Measurements from ENCODE around the gene SIVA1. TPM values are rescaled to one million over a fixed set of nuclear protein-coding genes. Genes with fewer than 3 reads are reported as not detected.

SIVA1 gene
- total RNA-seq, 1 experiment from 2014 or later = 128 TPM

GRCh38 chr14:104785708-104786080, 32.7 kb downstream of the SIVA1 start (continued):
- TF ChIP-seq CTCF (IDR thresholded peaks at IDR 0.05) (no peak), ZNF138 (CRISPR knock-in tag; conservative IDR thresholded peaks at IDR 0.05) (no peak), FOXK1 (CRISPR knock-in tag; IDR thresholded peaks at IDR 0.05) (no peak), TP53 (CRISPR knock-in tag; IDR thresholded peaks at IDR 0.05) (no peak)

- TF ChIP-seq IRF2 (CRISPR knock-in tag; IDR thresholded peaks at IDR 0.05; ENCODE audit: borderline replicate concordance, low read depth) (no peak), CTCF (IDR thresholded peaks at IDR 0.05) (no peak), ZNF423 (CRISPR knock-in tag; IDR thresholded peaks at IDR 0.05) (no peak), ELF4 (CRISPR knock-in tag; IDR thresholded peaks at IDR 0.05; ENCODE audit: low read depth) (no peak), SP1 (CRISPR knock-in tag; conservative IDR thresholded peaks at IDR 0.05) (no peak)
- TF ChIP-seq, protein P1, sequence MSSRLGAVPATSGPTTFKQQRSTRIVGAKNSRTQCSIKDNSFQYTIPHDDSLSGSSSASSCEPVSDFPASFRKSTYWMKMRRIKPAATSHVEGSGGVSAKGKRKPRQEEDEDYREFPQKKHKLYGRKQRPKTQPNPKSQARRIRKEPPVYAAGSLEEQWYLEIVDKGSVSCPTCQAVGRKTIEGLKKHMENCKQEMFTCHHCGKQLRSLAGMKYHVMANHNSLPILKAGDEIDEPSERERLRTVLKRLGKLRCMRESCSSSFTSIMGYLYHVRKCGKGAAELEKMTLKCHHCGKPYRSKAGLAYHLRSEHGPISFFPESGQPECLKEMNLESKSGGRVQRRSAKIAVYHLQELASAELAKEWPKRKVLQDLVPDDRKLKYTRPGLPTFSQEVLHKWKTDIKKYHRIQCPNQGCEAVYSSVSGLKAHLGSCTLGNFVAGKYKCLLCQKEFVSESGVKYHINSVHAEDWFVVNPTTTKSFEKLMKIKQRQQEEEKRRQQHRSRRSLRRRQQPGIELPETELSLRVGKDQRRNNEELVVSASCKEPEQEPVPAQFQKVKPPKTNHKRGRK (CRISPR knock-in tag; IDR thresholded peaks at IDR 0.05; ENCODE audit: borderline replicate concordance) = no peak
- TF ChIP-seq, protein P2, sequence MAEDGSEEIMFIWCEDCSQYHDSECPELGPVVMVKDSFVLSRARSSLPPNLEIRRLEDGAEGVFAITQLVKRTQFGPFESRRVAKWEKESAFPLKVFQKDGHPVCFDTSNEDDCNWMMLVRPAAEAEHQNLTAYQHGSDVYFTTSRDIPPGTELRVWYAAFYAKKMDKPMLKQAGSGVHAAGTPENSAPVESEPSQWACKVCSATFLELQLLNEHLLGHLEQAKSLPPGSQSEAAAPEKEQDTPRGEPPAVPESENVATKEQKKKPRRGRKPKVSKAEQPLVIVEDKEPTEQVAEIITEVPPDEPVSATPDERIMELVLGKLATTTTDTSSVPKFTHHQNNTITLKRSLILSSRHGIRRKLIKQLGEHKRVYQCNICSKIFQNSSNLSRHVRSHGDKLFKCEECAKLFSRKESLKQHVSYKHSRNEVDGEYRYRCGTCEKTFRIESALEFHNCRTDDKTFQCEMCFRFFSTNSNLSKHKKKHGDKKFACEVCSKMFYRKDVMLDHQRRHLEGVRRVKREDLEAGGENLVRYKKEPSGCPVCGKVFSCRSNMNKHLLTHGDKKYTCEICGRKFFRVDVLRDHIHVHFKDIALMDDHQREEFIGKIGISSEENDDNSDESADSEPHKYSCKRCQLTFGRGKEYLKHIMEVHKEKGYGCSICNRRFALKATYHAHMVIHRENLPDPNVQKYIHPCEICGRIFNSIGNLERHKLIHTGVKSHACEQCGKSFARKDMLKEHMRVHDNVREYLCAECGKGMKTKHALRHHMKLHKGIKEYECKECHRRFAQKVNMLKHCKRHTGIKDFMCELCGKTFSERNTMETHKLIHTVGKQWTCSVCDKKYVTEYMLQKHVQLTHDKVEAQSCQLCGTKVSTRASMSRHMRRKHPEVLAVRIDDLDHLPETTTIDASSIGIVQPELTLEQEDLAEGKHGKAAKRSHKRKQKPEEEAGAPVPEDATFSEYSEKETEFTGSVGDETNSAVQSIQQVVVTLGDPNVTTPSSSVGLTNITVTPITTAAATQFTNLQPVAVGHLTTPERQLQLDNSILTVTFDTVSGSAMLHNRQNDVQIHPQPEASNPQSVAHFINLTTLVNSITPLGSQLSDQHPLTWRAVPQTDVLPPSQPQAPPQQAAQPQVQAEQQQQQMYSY (CRISPR knock-in tag; IDR thresholded peaks at IDR 0.05) = no peak
- no peaks in the 10 kb centered on the region for H3K27me3 Mint-ChIP-seq (ENCODE audit: low read depth)
- no peaks in the 10 kb centered on the region for H3K36me3 Mint-ChIP-seq
- no peaks in the 10 kb centered on the region for H3K9me3 Mint-ChIP-seq
- no peaks in the 10 kb centered on the region for H3K4me1 Mint-ChIP-seq
- ChIA-PET CTCF (no interaction called here), POLR2A (no interaction called here)
- H3K27ac Mint-ChIP-seq = no peak overlapping the region
- DNase-seq (ENCODE audit: low spot score) (no peak), ATAC-seq (no peak)
- no peak overlapping the region for H3K4me3 Mint-ChIP-seq
Measured at GRCh38 chr14:104786091-104786586, 33.2 kb downstream of the SIVA1 start.

- ATAC-seq (no peak), DNase-seq (ENCODE audit: low spot score) (no peak)
- POLR2A ChIA-PET = no interaction called here
- Mint-ChIP-seq H3K27ac (no peak overlapping the region), H3K9me3 (no peaks in the 10 kb centered on the region), H3K27me3 (ENCODE audit: low read depth) (no peaks in the 10 kb centered on the region), H3K4me1 (no peaks in the 10 kb centered on the region), H3K4me3 (no peak overlapping the region), H3K36me3 (no peaks in the 10 kb centered on the region)
- CTCF ChIA-PET = no interaction called here
- TF ChIP-seq, protein P3, sequence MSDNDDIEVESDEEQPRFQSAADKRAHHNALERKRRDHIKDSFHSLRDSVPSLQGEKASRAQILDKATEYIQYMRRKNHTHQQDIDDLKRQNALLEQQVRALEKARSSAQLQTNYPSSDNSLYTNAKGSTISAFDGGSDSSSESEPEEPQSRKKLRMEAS (CRISPR knock-in tag; IDR thresholded peaks at IDR 0.05) = no peak
- TF ChIP-seq, protein P4, sequence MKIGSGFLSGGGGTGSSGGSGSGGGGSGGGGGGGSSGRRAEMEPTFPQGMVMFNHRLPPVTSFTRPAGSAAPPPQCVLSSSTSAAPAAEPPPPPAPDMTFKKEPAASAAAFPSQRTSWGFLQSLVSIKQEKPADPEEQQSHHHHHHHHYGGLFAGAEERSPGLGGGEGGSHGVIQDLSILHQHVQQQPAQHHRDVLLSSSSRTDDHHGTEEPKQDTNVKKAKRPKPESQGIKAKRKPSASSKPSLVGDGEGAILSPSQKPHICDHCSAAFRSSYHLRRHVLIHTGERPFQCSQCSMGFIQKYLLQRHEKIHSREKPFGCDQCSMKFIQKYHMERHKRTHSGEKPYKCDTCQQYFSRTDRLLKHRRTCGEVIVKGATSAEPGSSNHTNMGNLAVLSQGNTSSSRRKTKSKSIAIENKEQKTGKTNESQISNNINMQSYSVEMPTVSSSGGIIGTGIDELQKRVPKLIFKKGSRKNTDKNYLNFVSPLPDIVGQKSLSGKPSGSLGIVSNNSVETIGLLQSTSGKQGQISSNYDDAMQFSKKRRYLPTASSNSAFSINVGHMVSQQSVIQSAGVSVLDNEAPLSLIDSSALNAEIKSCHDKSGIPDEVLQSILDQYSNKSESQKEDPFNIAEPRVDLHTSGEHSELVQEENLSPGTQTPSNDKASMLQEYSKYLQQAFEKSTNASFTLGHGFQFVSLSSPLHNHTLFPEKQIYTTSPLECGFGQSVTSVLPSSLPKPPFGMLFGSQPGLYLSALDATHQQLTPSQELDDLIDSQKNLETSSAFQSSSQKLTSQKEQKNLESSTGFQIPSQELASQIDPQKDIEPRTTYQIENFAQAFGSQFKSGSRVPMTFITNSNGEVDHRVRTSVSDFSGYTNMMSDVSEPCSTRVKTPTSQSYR (CRISPR knock-in tag; IDR thresholded peaks at IDR 0.05) = no peak
- no peak for TF ChIP-seq ZBTB21 (CRISPR knock-in tag; IDR thresholded peaks at IDR 0.05; ENCODE audit: borderline replicate concordance)
- TF ChIP-seq USF1 (CRISPR knock-in tag; IDR thresholded peaks at IDR 0.05) = no peak
- TF ChIP-seq ZNF671 (CRISPR knock-in tag; IDR thresholded peaks at IDR 0.05) = no peak
- TF ChIP-seq JAZF1 (CRISPR knock-in tag; IDR thresholded peaks at IDR 0.05) = no peak
- TF ChIP-seq CREB1 (CRISPR knock-in tag; IDR thresholded peaks at IDR 0.05) = no peak
- TF ChIP-seq ZNF396 (CRISPR knock-in tag; IDR thresholded peaks at IDR 0.05; ENCODE audit: borderline replicate concordance) = no peak
- no peak for TF ChIP-seq NFATC4 (CRISPR knock-in tag; IDR thresholded peaks at IDR 0.05)
Measured at GRCh38 chr14:104786726-104787675, 34.1 kb downstream of the SIVA1 start.
